ENCODE measurements around the gene IQCE.

The IQCE gene

DNA sequence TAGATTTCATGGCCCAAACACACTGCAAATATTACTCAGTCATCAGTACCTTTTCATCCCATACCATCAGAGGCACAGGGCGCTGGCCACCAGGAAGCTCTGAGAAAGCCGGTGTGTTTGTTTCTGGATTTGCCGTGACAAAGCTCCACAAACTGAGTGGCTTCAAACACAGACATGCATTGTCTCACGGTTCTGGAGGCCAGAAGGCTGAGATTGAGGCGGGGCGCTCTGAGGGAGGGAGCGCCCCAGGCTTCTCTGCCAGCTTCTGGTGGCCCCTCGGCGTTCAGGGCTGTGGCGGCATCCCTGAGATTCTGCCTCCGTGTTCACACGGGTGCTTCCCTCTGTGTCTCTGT, 69.3 kb downstream of the IQCE start:
- Histone ChIP-seq H3K27me3 (ENCODE audit: insufficient read depth, low read length) (peaks cover 6% of the 10 kb centered on the region; the same call in 1 of the 2 replicates), H3K36me3 (ENCODE audit: insufficient read depth, low read length) (no peaks in the 10 kb centered on the region), H3K27ac (ENCODE audit: low read depth, low read length, poor library complexity, severe bottlenecking) (no peak overlapping the region), H3K9ac (ENCODE audit: low read length) (no peak overlapping the region), H3K9me2 (ENCODE audit: low read depth, low read length) (no peaks in the 10 kb centered on the region), H3K79me2 (ENCODE audit: insufficient read depth, low read length) (no peaks in the 10 kb centered on the region), H3K4me2 (ENCODE audit: low read length) (no peak overlapping the region), H4K20me1 (ENCODE audit: insufficient read depth, low read length) (no peaks in the 10 kb centered on the region), H3F3A (ENCODE audit: insufficient read depth, low read length) (no peaks in the 10 kb centered on the region), H3K4me3 (ENCODE audit: low read depth, low read length, poor library complexity, severe bottlenecking) (no peak overlapping the region), H3K4me1 (ENCODE audit: insufficient read depth, low read length, severe bottlenecking) (peaks cover 16% of the 10 kb centered on the region), H2AFZ (ENCODE audit: low read length) (no peak overlapping the region), H3K9me3 (ENCODE audit: low read length) (no peaks in the 10 kb centered on the region)
- no peak for TF ChIP-seq CTCF (IDR thresholded peaks at IDR 0.05; ENCODE audit: low read length)
- TF ChIP-seq EZH2 (IDR thresholded peaks at IDR 0.05; ENCODE audit: borderline replicate concordance, low read length): no peak

- H3K4me3 ChIP-seq (ENCODE audit: low read depth, low read length, poor library complexity, severe bottlenecking): no peak overlapping the region
- no peak for TF ChIP-seq CTCF (IDR thresholded peaks at IDR 0.05; ENCODE audit: low read length)
- TF ChIP-seq EZH2 (IDR thresholded peaks at IDR 0.05; ENCODE audit: borderline replicate concordance, low read length): no peak
- H3F3A ChIP-seq (ENCODE audit: insufficient read depth, low read length): no peaks in the 10 kb centered on the region
- no peaks in the 10 kb centered on the region for H3K36me3 ChIP-seq (ENCODE audit: insufficient read depth, low read length)
- H2AFZ ChIP-seq (ENCODE audit: low read length): no peak overlapping the region
- H3K4me2 ChIP-seq (ENCODE audit: low read length): no peak overlapping the region
- H3K9me3 ChIP-seq (ENCODE audit: low read length): no peaks in the 10 kb centered on the region
- H3K9me2 ChIP-seq (ENCODE audit: low read depth, low read length): no peaks in the 10 kb centered on the region
- no peaks in the 10 kb centered on the region for H3K79me2 ChIP-seq (ENCODE audit: insufficient read depth, low read length)
- H3K9ac ChIP-seq (ENCODE audit: low read length): no peak overlapping the region
- H3K27me3 ChIP-seq (ENCODE audit: insufficient read depth, low read length): peaks cover 6% of the 10 kb centered on the region; the same call in 1 of the 2 replicates
- H3K4me1 ChIP-seq (ENCODE audit: insufficient read depth, low read length, severe bottlenecking): peaks cover 17% of the 10 kb centered on the region
- H3K27ac ChIP-seq (ENCODE audit: low read depth, low read length, poor library complexity, severe bottlenecking): no peak overlapping the region
- no peaks in the 10 kb centered on the region for H4K20me1 ChIP-seq (ENCODE audit: insufficient read depth, low read length)
Observed at GRCh38 chr7:2628891-2629290, 70.1 kb downstream of the IQCE start.

DNA sequence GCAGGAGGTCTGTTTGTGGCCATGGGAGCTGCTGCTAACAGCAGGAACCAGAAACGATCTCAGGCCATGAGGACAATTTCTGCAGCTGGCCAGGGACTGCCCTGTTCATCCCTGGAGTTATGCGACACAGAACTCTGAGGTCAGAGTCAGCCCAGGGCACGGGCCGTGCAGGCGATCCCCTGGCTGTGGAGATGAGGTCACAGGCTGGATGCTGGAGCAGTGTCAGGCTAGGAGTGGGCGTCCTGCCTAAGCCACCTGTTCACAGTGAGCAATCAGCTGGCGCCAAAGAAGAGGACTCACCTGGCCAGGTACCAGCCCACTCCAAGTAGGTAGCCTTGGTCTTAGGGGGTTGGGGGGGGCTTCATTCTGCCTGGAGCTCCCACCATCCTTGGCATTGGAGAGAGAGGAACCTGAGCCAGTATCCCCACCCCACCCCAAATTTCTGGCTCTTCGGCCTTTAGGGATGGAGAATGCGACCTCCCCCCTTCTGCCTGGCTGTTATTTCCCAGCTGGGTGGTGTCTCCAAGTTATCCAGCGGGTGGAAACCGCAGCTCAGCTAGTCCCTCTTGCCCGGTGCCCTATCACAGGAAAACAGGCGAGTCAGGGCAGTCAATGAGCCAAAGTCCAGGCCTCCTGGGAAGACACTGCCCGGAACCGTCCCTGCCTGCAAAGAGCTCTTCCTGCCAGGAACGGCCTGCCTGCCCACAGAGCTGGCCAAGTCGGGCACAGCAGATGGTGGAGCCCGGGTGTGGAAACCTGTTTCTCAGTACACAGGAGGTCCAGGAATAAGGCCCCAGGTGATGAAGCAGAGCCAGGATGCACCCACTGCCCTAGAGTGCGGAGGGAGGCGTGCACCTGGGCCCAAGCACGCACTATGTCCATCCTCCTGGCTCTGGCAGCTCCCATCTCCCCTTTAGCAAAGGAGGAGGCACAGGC, 71.2 kb downstream of the IQCE start:
- H3K27ac ChIP-seq (ENCODE audit: low read depth, low read length, poor library complexity, severe bottlenecking): no peak overlapping the region
- no peak overlapping the region for H3K4me2 ChIP-seq (ENCODE audit: low read length)
- H3K9ac ChIP-seq (ENCODE audit: low read length): no peak overlapping the region

More for the DNA sequence above, 71.2 kb downstream of the IQCE start:
- Histone ChIP-seq H2AFZ (ENCODE audit: low read length) (no peak overlapping the region), H3K9me3 (ENCODE audit: low read length) (no peaks in the 10 kb centered on the region), H3F3A (ENCODE audit: insufficient read depth, low read length) (no peaks in the 10 kb centered on the region), H3K36me3 (ENCODE audit: insufficient read depth, low read length) (no peaks in the 10 kb centered on the region), H3K4me3 (ENCODE audit: low read depth, low read length, poor library complexity, severe bottlenecking) (no peak overlapping the region), H3K27me3 (ENCODE audit: insufficient read depth, low read length) (peaks cover 6% of the 10 kb centered on the region; the same call in 1 of the 2 replicates), H3K4me1 (ENCODE audit: insufficient read depth, low read length, severe bottlenecking) (peaks cover 17% of the 10 kb centered on the region), H3K79me2 (ENCODE audit: insufficient read depth, low read length) (no peaks in the 10 kb centered on the region), H4K20me1 (ENCODE audit: insufficient read depth, low read length) (no peaks in the 10 kb centered on the region), H3K9me2 (ENCODE audit: low read depth, low read length) (no peaks in the 10 kb centered on the region)
- TF ChIP-seq EZH2 (IDR thresholded peaks at IDR 0.05; ENCODE audit: borderline replicate concordance, low read length) (no peak), CTCF (IDR thresholded peaks at IDR 0.05; ENCODE audit: low read length) (no peak)
